ENCODE data around the gene SLC26A2. TPM values are rescaled to one million over a fixed set of nuclear protein-coding genes. Genes with fewer than 3 reads are reported as not detected.

The SLC26A2 gene
- total and polyA plus RNA-seq, 2 of the 8 experiments (the other 6 are each of a cell fraction or from before 2014, with no cell fraction given): 3.7 to 11.4 TPM

- TF ChIP-seq CHD7 (IDR thresholded peaks at IDR 0.05; ENCODE audit: insufficient replicate concordance, low read length): no peak
- TF ChIP-seq USF2 (IDR thresholded peaks at IDR 0.05; ENCODE audit: low read length): no peak
- TF ChIP-seq ZNF274 (IDR thresholded peaks at IDR 0.05; ENCODE audit: borderline replicate concordance, extremely low read depth, low read length): no peak
- no peak for TF ChIP-seq TEAD4 (IDR thresholded peaks at IDR 0.05; ENCODE audit: low read depth, low read length)
- no peak for TF ChIP-seq RNF2 (IDR thresholded peaks at IDR 0.05; ENCODE audit: borderline replicate concordance, low read depth, low read length, missing control alignments, poor library complexity, severe bottlenecking)
- no peak for TF ChIP-seq RAD21 (IDR thresholded peaks at IDR 0.05 in 1 of 2, conservative IDR thresholded peaks at IDR 0.05 in 1 of 2; ENCODE audit: low read depth in 2 of 2, low read length in 2 of 2)
Measured at GRCh38 chr5:149999866-150000255, 39.3 kb downstream of the SLC26A2 start (continued).
